Activated CD4-positive, alpha-beta T cell treated with anti-CD3 and anti-CD28 coated beads for 1 hour (primary cell): ENCODE results near the gene REG3A.

Experiments
- DNase-seq: peaks from one replicate; pipeline ENCODE4 v3.0.0-alpha.2; 2020

The REG3A gene

DNA sequence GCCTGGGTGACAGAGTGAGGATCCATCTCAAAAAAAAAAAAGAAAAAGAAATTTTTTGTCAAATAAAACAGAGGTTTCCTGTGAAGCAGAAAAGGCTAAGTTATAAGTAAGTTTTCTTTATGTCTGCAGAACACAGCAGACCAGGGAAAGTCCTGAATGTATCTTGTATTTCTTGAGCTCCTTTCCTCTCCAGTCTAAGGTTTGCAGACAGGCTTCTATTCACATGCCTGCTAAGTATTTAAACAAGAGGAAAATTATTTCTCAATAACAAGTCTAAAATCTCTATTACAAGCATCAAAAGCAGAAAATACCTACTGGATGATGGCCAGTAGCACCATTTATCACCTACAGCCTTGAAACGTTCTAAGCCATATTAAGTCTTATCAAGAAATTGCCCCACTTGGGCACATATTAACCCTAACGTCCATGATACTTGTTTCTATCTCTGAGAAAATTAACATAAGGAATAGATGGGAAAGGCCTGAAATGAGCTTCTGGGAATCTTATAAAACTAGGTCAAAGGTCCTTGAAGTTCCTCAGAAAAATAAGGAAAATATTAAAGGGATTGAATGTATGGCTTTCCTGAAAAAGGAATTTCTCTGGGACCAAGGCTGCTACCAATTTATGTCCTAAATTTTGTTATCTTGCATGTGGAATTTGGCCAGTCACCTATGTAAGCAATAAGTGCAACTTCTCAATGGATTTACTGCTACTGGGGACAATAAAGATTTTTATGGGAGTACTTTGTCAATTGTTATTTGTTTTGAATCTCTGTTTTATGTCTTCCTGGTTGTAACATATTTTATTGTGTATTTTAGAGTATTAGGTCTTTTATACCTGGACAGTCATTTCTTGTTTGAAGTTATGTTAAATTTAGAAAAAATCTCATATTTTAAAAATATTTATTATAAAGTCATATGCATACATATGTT, 42.3 kb downstream of the REG3A start:
- no peak for DNase-seq

DNA sequence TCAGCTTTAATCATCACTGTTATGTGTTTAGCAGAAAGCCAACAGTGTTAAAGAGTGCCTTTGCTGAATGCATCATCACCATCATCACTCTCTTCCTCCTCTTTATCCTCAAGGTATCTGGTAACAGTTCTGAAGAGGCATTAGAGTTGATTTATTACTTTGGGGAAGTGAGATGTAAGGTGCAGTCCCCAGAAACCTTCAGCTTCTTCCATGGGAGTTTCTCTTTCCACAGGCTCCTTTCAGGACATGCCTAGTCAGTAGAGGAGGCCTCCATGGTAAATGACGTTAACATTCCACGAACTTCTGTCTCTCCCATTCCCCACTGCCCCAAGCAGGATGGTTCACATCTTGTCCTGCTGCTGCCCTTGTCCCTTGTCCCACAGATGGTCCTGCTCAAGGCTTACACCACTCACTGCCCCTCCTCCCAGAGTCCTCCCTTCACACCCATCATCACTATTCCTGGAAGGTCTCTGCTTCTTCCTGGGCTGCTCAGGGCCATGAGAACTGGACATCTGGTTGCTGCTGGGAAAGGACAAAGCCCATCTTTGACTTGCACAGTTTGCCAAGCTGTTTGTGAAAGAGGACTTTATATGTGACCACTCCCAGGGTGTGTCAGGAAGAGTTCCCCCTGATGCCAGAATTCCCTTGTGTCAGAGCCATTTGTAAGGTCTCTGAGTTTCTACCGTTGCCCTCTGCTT, 44.6 kb downstream of the REG3A start:
- no peak for DNase-seq

DNA sequence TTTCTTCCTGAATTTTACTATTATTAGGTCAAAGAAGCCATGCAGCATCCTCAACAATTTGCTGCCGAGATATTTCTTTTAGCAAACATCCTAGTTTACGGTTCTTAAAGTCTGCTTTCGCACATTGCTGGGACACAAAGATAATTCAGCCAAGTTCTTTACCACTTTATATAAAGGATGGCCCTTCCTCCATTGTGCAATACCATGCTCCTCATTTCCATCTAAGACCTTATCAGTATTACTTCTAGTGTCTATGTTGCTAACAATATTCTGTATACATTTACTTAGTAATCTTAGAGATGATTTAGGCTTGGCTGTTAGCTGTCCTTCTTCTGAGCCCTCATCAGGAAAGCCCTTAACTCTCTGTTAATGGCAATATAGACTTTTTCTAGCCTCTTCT, 47.3 kb downstream of the REG3A start:
- DNase-seq, result no peak
